GM12801 (cell line): ENCODE data around the gene LRRC25.

Experiments
- TF ChIP-seq, protein P1 (sequence below): IDR thresholded peaks from one replicate; pipeline ENCODE4 v1.5.1; 2011; ENCODE audit warnings: control low read depth; ENCODE audit not compliant: insufficient read length; ENCODE audit errors: extremely low read depth

Gene LRRC25

DNA sequence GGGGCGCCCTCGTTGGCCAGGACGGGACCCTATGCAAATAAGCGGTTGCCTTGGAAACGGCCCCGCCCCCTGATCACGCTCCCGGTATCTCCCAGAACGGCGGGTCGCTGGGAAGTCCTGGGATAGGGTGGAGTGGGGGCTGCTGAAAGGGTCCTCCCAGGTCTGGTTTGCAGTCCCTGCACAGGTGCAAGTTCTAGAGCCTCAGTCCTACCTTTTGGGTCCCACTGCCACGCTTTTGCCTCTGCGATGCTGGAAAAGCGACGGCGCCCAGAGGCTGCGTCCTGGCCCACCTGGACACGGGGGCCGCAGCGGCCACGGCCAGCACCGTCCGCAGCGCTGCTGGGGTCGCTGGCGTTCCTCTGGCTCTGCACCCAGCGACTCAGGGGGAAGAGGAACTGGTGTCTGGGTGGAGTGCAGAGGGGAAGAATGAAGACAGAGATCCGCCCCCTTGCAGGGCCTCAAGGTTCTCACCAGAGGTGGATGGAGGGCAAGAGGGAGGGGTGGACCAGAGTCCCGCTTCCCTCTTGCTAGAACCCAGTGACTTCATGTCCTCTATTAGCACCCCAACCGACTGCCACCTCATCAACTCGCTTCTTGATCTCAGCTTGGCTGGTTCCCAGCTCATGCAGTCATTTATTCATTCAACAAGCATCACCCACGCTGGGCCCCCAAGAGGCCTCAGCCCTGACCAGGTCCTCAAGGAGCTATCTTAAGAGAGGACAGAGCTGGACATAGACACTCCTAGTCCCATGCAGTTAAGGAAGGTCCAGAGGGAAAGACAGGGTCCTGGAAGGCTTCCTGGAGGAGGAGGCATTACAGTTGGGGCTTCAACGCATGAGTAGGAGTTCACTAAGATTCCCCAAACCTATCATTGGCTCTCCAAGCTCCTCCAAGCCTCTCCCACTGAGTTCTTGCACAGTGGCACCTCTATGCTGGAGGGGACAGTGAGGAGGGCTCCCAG is at the start of gene LRRC25:
TSS of gene LRRC25 (minus strand) at position 381 of the 961 bp plus-strand sequence. CDS start 659 bp downstream, outside the sequence.
- TF ChIP-seq, protein P1, sequence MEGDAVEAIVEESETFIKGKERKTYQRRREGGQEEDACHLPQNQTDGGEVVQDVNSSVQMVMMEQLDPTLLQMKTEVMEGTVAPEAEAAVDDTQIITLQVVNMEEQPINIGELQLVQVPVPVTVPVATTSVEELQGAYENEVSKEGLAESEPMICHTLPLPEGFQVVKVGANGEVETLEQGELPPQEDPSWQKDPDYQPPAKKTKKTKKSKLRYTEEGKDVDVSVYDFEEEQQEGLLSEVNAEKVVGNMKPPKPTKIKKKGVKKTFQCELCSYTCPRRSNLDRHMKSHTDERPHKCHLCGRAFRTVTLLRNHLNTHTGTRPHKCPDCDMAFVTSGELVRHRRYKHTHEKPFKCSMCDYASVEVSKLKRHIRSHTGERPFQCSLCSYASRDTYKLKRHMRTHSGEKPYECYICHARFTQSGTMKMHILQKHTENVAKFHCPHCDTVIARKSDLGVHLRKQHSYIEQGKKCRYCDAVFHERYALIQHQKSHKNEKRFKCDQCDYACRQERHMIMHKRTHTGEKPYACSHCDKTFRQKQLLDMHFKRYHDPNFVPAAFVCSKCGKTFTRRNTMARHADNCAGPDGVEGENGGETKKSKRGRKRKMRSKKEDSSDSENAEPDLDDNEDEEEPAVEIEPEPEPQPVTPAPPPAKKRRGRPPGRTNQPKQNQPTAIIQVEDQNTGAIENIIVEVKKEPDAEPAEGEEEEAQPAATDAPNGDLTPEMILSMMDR, result no peak

DNA sequence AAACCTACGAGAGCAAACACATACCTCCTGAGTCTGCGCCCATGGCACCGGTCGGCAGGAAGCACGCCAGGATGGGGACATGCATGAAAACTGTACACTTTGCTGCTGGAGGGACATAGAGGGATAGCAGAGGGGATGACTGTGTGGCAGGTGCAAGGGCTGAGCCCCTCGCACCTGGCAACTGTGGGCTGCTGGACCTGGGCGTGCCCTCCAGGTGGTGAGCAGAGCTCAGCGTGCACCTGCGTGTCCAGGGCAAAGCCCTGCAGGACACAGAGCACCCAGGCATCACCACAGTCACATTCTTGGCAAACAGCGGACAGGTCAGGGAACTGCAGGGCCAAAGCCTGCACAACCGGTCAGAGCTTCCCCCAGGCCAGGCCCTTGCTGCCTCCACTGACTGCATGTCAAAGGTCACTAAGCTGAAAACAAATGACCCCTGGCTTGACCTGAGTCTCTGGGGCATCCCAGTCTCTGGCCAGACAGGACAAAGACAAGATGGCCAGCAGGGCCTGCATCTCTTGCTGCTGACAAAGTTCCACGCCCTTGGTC is 49.5 kb upstream of the LRRC25 start:
- TF ChIP-seq, protein P1, result no peak

DNA sequence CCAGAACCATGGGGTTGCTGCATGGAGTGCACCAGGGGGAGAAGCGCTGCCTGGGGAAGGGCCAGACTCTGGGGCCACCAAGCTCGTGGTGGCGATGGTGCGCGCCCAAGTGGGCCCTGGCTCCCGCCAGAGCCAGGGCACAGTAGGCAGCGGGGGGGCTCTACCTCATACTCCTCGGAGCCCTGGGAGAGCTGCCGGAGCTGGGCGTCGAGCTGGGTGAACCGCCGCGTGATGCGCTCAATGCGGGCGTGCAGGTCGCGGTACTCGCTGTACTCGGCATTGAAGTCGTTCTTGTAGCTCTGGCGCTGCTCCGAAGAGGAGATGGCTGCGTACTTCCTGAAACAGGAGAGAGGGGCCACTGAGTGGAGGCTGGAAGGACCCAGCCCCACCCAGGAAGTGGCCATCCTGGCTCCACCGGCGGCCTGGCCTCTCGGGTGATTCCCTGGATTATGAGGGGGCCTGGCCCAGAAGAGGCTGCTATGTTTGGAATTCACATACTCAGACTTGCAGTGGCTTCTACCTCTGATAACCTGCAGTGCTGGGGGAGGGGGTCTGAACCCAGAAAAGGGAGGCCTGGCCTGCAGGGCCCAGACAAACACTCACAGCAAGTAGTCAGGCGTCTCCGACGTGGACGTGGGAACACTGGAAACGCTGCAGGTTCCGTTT is 48.9 kb upstream of the LRRC25 start:
- TF ChIP-seq, protein P1, result no peak

DNA sequence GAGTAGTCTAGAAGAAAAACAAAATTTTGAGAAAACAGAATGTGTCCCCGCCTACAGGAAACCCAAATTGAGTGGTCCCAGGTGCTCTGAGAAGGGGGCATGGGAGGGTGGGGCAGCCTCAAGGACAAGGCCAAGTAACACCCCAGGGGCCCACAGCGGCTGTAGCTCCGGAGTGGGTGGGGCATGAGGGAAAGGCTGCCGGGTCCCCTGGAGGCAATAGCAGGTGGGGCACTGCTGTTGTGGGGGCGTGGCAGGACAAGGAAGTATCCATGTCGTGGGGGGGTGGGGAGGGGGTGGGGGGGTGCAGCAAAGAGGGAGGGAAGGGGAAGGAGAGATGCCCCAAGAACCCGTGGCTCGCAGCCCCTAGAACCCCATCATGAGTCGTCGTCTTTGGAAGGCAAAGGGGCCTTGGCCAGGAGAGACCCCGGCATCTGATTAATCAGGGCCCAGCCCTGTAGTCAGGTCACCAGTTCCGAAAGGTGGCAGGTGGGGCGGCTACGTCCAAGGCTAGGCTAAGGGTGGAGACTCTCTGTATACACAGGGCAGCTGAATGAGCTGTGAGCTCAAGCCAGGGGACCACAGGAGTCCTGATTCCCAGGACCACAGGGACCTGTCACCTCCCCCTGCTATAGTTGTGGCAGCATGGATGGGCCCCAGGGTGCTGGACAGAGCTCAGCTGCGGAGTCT is 48.0 kb upstream of the LRRC25 start:
- TF ChIP-seq, protein P1, result no peak

DNA sequence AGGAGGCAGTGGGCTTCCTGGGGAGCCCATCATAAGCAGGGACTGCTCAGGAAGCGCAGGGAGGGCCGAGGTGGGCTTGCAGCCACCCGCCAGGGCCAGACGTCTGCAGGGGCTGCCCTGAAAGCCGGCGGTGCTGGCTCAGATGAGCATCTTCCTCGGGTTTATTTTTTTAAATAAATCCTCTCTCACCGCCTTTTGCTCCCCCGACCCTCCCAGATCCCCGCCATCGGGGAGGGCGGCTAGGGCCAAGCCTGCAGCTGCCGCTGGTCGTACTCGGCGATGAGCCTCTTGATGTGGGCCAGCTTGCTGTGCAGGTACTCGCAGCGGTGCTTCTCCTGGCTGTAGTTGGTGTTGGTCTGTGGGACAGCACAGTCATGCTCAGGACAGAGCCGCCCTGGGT is 47.1 kb upstream of the LRRC25 start:
- TF ChIP-seq, protein P1, result no peak

DNA sequence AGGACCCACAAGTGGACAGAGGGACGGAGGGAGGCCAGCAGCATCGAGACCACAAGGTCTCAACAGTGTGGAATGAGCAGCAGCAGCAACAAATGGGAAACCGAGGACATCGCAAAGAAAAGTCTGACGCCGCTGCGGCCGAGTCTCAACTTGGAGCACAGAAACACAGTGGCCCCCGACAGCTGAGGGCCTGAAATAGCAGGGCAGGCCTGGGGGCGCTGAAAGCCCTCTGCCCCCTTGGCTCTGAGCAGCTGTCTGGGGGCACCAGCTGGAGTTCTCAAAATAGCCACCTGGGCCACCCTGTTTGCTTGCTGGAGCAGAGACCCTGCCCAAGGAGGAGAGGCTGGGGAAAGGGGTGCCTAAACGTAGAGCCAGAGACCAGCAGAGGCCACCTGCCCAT is 46.4 kb upstream of the LRRC25 start:
- TF ChIP-seq, protein P1, result no peak

DNA sequence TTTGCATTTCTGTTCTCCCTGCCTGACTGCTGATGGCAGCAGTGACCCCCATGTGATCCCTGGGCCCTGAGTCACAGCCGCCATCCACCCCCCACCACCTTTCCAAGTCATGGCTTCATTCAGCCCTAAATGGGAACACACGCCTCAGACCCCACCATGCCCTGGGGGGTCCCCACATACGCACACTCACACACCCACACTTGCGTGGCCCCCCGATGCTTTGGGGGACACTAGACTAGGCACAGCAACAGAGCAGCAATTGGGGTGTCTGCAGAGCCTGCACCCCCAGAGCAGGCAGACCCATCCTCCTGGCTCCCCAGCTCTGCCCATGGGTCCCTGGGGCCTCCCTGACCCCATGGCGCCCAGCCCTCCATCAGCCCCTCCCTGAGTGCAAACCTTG is 46.0 kb upstream of the LRRC25 start:
- TF ChIP-seq, protein P1, result no peak
